ENCODE data around the gene ISOC2.
A peak's percentile ranks its signal among the peaks of the same experiment; 100 is the strongest.
"Not testable (repeated sequence)": the region's sequence is repeated elsewhere in the genome, so short reads cannot be mapped to it uniquely, and the experiment has no call there.

Gene ISOC2

GRCh38 chr19:55456347-55456746 lies 5.1 kb downstream of the ISOC2 start:
- DNase-seq = no peak

GRCh38 chr19:55455576-55456235 lies 5.7 kb downstream of the ISOC2 start:
- no peak for DNase-seq

GRCh38 chr19:55454787-55455243 lies 6.6 kb downstream of the ISOC2 start:
- DNase-seq = peak; percentile 44 to 49

GRCh38 chr19:55453511-55454260 lies 7.8 kb downstream of the ISOC2 start:
- DNase-seq = no peak

GRCh38 chr19:55452749-55453346 lies 8.6 kb downstream of the ISOC2 start:
- DNase-seq = peak; percentile 27 to 47

- no peak for DNase-seq
These were observed 9.3 kb downstream of the ISOC2 start for GRCh38 chr19:55451965-55452748.

- no peak for DNase-seq
These were observed 10.1 kb downstream of the ISOC2 start for GRCh38 chr19:55451163-55451964.

- DNase-seq = no peak
These were observed 12.0 kb downstream of the ISOC2 start for GRCh38 chr19:55449469-55449868.

- DNase-seq = not testable (repeated sequence)
These were observed 13.3 kb downstream of the ISOC2 start for GRCh38 chr19:55448175-55448490.

- DNase-seq = no peak
These were observed 13.8 kb downstream of the ISOC2 start for GRCh38 chr19:55447421-55448174.

GRCh38 chr19:55446060-55446459 lies 15.4 kb downstream of the ISOC2 start:
- DNase-seq = no peak

- DNase-seq = no peak
These were observed 16.8 kb downstream of the ISOC2 start for GRCh38 chr19:55444646-55445045.

- DNase-seq = no peak
These were observed 17.5 kb downstream of the ISOC2 start for GRCh38 chr19:55443824-55444480.

- DNase-seq = no peak
These were observed 18.2 kb downstream of the ISOC2 start, which contains the start of gene SHISA7 for GRCh38 chr19:55443045-55443823. Gene SHISA7, minus strand, starts transcription at chr19:55443300. Its CDS starts 437 bp downstream, at chr19:55442863.

- no peak for DNase-seq
These were observed 19.0 kb downstream of the ISOC2 start for GRCh38 chr19:55442372-55442961.

- DNase-seq = no peak
These were observed 19.6 kb downstream of the ISOC2 start for GRCh38 chr19:55441692-55442321.

- peak; percentile 51 to 53 for DNase-seq
These were observed 20.1 kb downstream of the ISOC2 start for GRCh38 chr19:55441319-55441691.

GRCh38 chr19:55440411-55441105 lies 20.9 kb downstream of the ISOC2 start:
- no peak for DNase-seq
